NCI-H1417 (cell line): ENCODE data around the gene MICU1.
"Not testable (repeated sequence)": the region's sequence is repeated elsewhere in the genome, so short reads cannot be mapped to it uniquely, and the experiment has no call there.

Experiments used
- DNase-seq, 3 experiments: peaks; one replicate each; lab custom pipeline; 2025; lab: John Stamatoyannopoulos, UW

Gene MICU1

DNA sequence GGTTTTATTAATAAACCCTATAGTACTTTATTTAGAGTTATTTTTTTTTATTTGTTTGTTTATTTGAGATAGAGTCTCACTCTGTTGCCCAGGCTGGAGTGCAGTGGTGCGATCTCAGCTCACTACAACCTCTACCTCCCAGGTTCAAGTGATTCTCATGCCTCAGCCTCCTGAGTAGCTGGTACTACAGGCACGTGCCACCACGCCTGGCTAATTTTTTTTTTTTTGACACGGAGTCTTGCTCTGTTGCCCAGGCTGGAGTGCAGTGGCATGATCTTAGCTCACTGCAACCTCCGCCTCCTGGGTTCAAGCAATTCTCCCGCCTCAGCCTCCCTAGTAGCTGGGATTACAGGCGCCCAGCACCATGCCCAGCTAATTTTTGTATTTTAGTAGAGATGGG lies 279.8 kb downstream of the MICU1 start:
- DNase-seq = not testable (repeated sequence)

DNA sequence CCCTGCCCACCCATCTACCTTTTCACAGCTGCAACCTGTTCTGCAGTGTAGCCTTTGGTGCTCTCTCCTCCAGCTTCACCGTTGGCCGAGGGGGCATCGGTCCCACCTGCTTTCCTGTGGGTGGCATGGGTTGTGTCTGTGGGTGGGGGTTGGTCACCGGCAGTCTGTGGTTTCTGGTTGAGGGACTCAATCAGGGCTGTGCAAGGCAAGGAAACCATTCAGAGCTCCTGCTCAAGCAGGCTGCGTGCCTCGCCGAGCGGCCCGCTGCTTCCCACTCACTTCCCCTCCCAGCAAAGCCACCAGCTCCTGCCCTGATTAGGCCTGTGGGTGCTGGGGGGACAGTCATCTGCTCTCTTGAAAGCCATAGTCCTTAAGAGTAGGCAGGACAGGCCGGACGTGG lies 280.9 kb downstream of the MICU1 start:
- no peak for DNase-seq

DNA sequence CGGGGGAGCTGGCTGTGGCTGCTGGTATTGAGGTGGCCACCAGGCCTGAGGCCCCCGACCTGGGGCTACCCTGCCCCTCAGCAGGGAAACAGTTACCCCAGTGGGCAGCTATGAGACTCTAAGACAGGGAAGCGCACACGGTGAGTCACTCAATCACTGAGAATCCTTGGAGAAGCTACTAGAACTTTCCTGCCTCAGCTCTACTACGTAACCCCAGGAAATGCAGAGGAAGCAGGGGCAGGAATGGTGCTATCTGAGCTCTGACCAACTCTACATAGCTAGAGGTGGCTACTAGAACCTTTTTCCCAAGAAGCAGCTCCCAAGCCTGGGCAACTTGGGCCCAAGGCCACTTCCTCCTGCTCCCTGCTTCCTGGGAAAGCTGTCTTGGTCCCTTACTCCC lies 283.0 kb downstream of the MICU1 start:
- no peak for DNase-seq

DNA sequence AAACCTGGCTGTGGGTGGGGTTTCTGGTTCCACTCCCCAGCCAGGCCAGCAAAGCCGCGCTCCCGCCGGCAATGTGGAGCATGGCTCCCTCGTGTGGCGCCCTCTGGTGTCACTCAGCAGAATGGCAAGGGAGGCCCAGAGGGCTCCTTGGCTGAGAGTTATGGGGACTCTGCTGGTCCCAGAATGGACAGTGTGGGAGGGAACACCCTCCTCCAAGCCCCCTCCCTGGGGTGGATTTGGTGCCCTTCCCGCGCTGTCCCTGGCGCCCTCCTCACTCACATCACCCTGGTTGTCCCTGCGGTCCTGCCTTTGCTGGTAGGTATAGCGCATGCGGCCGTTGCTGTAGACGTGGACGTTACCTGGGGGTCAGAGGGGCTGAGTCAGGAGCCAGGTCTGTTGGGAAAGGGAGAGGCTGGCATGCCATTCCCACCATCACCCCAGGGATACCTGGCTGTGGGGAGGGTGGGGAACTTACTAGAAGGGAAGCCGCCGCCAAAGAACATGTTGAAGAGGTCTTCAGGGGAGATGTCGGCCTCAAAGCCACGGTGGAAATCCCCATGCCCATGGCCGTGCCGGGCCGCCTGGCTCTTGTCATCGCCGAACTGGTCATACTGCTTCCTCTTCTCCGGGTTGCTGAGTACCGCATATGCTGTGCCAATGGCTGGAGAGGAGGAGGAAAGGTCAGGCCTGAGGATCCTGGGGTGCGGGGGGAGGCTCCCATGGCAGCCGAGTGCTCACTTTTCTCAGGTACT lies 285.2 kb downstream of the MICU1 start:
- DNase-seq = peak in 2 of 3 experiments; percentile 36 to 58

DNA sequence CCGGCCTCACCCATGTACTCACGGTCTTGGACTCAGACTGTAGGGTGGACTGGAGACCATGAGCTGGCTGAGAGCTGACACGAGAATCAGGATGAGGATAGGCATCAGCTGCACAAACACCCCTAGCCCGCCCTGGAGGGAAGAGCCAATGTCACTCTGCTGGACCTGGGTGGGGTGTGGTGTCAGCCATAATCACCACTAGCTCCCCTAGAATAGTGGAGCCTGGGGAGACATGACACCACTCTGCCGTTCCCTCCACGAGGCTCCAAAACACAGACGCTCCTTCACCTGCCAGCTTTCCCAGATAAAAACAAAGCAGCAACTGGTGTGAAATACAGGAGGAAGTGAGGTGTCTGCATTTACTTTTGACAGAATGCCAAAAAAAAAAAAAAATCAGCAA lies 287.7 kb downstream of the MICU1 start:
- DNase-seq = no peak

DNA sequence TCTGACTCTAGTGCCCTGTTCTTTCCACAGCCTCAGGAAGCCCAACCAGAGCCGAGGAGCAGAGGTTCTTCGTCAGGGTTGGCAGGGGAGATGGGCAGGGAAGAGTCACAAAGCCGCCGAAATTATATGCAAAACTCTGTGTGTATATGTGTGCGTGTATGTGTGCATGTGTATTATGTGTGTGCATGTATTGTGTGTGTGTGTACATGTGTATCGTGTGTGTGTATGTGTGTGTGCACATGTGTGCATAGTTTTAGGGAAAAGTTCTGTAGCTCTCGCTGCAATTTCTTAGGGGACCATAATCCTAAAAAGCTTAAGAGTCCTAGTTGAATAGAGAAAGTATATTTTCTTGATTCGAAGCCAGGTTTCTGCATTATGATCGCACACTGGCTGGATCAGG lies 288.2 kb downstream of the MICU1 start:
- no peak for DNase-seq

DNA sequence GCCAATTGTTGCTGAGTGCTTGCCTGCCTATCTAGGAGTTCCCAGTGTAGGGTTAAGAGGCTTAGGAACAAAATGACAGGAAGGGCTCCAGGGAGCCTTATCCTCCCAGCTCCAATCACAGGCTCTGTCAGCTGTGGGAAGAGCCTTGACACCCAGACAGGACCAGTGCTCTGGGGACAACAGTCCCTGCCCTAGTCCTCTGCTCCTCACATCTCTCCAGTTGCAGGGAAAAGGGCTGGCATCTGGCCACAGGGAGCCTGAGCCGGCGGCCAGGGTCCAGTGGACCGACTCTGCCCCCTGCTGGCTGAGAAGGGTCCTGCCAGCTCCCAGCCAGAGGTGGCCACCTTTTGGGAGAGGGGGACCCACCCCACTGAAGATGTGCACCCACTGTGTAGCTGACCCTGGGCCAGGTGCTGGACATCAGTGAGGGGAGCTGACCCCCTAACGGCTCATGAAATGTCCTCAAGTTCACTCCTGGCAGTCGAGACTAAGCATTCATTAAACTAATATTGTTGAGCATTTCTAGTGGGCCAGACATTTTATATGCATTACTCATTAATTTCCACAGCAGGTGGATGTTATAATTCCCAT lies 288.7 kb downstream of the MICU1 start:
- DNase-seq = peak; percentile 18 to 62 (median 57)

DNA sequence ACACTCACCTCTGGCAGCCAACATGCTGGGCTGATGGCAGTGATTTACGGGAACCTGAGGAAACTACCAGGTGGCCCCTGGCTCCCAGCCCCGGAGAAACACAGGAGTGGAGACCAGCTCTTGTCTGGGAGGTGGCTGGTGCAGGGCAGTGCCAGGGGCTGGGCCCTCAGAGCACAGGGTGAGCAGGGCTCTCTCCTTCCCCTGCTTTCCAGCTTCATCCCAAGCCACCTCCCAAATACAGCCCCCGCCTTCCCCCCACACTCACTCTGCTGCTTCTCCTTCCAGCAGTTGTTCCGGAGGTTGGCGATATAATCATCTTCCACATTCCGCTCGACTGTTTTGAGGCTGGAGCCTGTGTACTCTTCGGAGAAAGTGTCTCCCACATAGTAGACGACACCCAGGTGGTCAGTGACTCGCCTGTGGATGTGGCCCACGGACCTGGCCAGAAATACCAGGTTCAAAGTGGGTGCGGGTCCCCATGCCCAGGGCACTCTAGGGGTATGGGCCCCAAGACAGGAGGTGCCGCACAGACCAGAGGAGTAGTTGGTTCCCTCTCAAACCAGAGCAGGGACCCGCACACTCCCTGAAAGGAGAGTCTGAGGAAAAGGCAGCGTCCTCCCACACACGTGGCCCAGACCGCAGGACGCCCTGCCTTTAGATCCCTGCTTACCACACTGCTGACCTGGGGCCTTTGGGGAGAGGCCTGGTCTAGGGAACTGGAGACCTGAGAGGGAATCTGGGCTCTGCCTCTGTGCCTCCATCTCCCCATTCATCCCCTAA lies 289.4 kb downstream of the MICU1 start:
- no peak for DNase-seq

DNA sequence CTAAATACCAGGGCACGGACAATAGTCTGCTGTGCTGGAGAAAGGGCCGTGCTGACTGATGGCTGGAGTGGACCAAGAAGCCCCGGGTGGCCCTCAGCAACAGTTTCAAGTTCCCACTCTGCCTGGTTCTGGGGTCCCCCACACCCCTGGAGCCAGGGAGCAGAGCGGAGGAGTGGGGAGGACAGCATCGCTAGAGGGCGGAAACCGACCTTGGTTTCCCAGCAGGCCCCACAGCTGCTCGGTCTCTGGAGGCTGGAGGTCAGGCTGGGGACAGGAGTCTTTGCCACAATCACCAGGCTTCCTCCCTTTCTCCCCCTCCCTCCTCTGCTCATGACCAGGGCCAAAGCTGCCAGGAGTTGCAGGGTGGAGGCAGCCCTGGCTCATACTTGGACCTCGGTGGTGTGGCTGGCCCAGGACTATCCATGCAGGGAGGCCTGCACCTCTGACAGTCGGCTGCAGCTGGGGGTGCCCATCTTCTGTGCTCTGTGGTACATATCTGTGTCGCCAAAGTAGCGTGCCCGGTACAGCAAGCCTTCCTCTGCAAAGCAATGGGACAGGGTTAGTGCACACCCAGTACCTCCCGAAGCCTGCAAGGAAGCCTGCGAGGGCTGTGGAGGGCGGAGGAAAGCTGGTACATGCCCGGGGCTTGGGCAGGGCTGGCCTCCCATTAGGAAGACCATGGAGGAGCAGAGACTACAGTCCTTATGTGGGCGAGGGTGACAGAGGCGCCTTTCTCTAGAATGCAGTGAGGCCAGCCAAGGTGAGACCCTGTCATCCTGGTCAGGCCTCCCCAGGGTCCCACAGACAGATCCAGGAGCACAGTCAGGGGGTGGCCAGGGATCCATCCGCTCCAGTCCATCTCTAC lies 290.3 kb downstream of the MICU1 start:
- DNase-seq = no peak

DNA sequence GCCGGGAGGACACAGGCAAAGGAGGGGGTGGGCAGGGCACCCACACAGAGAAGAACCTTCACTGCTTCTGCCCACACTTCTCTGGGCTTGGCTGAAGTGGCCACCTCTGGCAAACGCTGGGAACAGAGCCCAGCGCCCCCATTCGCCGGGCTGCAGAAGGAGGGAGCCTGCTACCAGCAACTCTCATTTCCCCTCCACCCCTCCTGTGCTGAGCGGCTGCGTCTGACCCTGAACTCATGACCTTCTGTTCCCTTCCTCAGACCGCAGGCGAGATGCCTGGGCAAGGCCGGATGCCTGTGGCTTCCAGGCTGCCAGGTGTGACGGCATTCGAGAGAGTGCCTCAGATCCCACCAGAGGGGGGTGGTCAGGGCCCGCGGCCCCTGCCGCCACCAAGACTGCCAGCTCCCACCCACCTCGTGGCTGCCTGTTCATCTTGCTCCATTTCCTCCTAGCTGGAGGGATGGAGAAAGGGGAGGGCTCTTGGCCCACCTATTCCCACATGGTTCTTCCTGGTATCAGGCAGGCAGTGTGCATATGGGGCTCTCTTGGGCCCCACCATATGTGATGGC lies 291.0 kb downstream of the MICU1 start:
- DNase-seq = no peak

DNA sequence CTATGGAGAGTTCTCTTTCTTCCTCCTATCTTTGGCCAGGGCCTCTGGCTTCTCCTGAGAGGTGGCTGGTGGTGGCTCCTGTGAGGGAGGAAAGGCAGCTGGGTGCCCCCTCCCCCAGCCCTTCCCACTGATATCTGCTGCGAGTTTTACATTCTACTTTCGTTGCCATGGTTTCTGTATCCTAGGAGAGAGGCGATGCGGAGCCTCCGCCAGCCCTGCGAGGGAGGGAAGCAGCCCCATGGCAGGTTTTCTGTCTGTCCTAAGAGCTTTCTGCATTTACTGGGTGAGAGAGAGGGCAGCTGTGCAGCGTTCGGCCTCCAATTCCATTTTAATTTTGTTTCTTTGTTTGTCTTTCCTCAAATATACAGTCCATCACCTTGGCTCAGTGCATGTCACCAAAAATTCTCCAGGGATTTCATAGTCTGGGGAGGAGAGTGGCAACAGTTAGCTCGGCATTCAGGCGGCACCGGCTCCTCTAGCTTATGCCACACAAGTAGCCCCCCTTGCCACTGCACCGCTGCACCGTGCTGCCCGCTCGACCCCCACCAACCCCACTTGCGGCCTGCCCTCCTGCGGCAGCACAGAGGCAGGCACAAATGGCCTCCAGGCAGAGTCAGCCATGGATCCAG lies 291.6 kb downstream of the MICU1 start:
- peak; percentile 80 to 94 (median 81) for DNase-seq

DNA sequence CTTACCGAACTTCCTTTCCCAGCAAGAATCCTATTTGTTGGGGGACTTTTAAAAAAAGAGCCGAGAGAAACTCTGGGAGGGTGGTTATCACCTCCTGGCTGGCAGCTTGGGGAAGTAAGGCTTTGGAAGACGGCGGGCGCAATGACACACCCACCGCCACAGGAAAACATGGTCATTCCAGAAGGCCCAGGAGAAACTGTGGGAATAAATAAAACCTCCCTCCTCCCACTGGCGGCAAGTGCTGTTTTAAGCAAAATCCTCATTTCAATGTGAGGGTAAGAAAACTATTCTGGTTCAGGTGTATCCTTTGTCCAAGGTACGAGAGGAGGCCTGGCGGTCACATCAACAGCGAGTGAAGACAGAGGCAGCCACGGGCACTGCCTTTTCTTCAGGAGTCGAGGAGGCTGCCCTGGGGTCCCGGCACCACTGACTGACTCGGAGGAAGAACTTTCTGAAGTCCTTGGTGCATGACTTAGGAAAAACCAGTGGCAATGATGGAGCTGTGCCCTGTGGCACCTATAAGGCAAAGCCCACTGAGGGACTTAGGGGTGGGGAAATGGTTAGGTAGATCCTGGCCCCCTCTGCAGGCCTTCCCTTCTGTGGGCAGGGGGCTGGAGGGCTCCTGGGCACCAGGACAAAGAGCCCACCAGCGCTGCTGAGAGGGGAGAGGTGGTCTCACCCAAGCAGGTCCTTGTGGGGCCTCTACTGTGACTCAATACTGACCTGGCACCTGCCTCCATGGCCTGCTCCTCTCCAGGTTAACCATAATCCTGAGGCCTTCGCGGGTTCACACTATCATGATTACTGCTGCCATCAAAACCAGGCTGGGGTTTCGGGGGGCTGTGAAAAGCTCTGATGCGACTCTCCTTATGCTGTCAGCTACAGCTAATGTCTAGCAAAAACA lies 292.5 kb downstream of the MICU1 start:
- DNase-seq = no peak

DNA sequence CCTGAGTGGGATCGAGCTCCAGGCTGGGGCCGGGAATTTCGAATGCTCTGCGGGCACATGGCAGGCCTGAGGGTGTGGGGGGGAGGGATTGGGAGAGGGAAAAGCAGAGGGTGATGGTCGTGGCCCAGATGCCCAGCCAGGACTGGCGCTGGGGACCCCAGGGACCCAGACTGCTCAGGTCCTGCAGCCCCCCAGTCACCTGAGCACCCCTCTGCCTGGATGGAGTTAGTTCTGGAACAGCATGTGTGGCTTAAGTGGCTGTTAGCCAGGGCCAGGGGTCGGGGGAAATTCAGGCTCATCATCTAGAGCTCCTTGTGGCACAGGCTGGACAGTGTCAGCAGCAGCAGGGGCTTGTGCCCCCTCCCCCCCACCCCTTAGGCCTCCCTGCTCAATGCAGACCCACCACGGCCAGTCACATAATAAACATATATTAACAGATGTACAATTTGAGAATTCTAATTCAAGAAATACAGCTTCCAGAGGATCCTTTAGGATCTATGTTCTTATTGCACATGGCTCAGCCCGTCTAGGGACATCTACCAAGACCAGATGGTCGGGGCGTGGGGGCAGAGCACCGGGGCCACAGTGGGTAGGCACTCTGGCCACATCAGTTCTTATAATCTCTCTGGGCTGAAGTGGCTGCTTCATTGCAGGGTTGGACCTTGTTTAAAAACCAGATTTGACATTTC lies 293.3 kb downstream of the MICU1 start:
- no peak for DNase-seq

DNA sequence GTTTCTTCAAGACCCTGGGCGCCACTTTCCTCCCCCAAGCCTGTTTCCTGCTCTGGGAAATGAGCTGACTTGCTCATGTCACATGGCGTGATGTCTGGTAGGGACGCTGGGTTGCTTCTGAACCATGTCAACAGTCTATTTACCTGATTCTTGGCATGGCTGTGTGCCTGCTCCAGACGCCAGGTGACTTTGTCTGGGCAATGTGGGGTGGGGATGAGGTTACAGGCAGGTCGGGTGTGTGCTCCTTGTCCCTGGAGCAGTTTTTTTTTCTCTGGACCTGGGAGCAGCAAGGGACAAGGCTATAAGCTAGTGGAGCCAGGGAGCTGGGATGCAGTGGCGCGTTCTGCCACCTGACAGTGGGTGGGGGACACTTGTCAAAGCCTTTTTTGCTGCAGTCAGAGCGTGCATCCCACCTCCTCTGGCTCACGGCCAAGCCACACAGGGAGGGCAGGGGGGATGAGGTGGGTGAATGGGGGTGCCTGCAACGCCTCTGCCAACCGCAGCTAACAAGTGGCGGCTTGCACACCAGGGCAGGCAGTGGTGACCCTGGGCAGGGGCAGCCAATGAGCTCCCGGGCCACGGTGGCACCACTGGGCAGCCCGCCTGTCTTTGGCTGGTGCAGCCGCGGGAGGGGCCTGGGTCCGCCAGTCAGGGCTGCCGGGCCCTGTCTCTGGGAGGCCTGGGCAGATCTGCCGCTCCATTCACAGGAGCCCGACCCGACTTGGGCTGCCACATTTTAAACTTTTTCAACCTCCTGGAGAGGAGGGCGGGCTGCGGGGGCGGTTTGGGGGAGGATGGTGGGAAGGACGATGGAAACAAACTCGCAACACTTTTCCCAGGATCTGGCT lies 294.1 kb downstream of the MICU1 start:
- peak; percentile 93 to 97 (median 93) for DNase-seq

DNA sequence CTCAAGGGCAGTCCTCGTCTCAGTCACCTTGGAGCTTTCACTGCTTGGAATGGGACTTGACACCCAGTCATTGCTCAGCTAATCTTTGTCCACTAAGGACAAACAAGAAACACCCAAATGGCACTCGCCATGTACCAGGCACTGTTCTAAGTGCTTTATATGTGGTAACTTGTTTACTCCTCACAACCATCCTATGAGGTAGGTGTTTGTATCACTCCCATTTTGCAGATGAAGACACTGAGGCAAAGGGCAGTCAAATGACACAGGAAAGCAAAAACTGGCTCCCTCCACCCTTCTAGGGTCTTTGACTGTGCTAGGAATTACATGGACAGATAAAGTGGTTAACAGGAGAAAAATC lies 295.8 kb downstream of the MICU1 start:
- DNase-seq = no peak

DNA sequence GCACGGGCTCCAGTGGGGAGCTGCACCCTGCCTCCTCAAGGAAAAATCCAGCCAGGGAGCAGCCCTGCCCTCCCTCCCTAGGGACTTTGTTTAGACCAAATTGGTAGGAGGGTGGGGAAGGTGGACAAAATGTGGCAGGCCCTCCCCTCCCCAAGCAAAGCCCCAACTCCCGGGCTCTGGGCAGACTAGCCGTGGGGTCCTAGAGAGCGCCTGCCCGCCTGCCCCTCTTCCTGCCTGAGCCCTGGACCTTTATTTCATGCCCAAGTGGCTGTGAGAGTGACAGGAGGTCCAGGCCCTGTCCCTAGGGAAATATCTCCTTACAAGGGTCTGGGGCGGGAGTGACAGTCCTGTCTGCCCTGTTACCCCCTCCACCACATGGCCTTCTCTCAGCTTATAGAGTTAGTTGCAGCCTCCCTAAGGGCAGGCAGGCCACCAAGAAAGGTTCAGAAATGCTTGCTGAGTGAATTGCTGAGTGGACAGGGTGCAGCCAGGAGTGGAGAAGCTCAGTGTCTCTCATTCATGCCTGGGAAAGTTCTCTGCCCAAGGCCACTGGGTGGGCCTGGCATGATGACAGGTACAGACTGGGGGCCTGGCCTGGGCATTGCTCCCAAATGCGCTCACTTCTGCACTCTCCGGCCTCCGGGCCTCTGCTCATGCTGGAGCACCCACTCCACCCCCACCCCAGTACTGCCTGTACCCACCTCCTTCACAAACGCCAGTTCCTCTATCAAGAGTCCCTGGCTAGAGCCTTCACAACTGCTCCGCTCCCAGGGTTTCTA lies 296.4 kb downstream of the MICU1 start:
- no peak for DNase-seq

DNA sequence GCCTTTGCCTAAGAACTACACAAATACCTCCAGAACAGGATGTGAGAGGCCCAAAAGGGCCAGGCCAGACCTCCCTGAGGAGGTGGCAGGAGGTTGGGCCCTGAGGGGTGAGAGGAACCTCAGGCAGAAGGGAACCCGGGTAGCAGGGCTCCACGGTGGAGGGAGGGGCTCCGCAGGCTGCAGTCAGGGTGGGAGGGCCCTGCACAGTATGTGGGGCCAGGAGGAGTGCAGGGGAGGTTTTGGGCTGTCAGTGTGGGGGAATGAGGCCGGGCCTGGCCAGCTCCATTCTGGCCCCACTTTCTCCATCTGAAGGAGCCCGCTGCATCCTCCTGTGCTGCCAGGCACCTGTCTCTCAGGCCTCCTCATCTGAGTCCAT lies 297.1 kb downstream of the MICU1 start:
- DNase-seq = no peak
